Tibial nerve (tissue), 4 donors: Measurements from ENCODE around the gene KIF22. TPM values are rescaled to one million over a fixed set of nuclear protein-coding genes. Genes with fewer than 3 reads are reported as not detected.

ENCODE experiments used
- DNase-seq, 2 donors: peaks; one replicate each; pipeline ENCODE4 v3.0.0-alpha.2; 2019; ENCODE audit warnings: low spot score in 2 of 2
- H3K27ac ChIP-seq, 4 donors: fragments of 200-600 bp; sonication (generic) in 3 of 4; one replicate each; pipeline ENCODE4 v1.5.1; 2017 to 2019; ENCODE audit warnings: mild to moderate bottlenecking in 1 of 4
- H3K27me3 ChIP-seq, 2 donors: fragments of 200-600 bp; sonication (generic) in 1 of 2; one replicate each; pipeline versions ENCODE4 v1.5.1 to v1.6.0; 2017 to 2019
- H3K36me3 ChIP-seq, 3 donors: fragments of 200-600 bp; sonication (generic); one replicate each; pipeline ENCODE4 v1.5.1; 2018 to 2019
- H3K4me1 ChIP-seq, 4 donors: fragments of 200-600 bp; sonication (generic) in 3 of 4; one replicate each; pipeline ENCODE4 v1.5.1; 2017 to 2019
- H3K4me3 ChIP-seq, 4 donors: fragments of 200-600 bp; sonication (generic) in 3 of 4; one replicate each; pipeline ENCODE4 v1.5.1; 2017 to 2019; ENCODE audit warnings: mild to moderate bottlenecking in 1 of 4, moderate library complexity in 1 of 4
- H3K9me3 ChIP-seq, 4 donors: fragments of 200-600 bp; sonication (generic) in 3 of 4; one replicate each; pipeline ENCODE4 v1.5.1; 2017 to 2019
- EP300 ChIP-seq, 2 donors: sonication (generic); formaldehyde crosslinking; IDR thresholded peaks; one replicate each; pipeline ENCODE4 v1.6.1; 2017; ENCODE audit warnings: antibody characterized with exemption in 2 of 2, mild to moderate bottlenecking in 1 of 2
- POLR2A ChIP-seq, 2 donors: fragments of 450-650 bp; IDR thresholded peaks; one replicate each; pipeline ENCODE4 v1.6.1; 2017; ENCODE audit warnings: antibody characterized with exemption in 2 of 2, mild to moderate bottlenecking in 2 of 2, moderate library complexity in 2 of 2
- WGBS, 2 donors: methylation state at CpG; one replicate each; pipeline ENCODE4 v1.1.5; 2018; 5-methylcytosine and 5-hydroxymethylcytosine counted together
- total RNA-seq, 4 donors: library from RNA; depleted of rRNA; stranded (reverse); fragments of >200 nt; gene quantifications; one replicate each; pipeline ENCODE4 v1.1.0, GENCODE V29; 2016
- TF ChIP-seq, protein P1 (sequence below), 5 experiments: fragments of 200-600 bp in 3 of 5; fragments of 450-650 bp in 2 of 5; sonication (generic) in 3 of 5; IDR thresholded peaks; one replicate each; pipeline ENCODE4 v1.5.1; 2016 to 2019; ENCODE audit warnings: antibody characterized with exemption in 5 of 5, mild to moderate bottlenecking in 3 of 5, moderate library complexity in 2 of 5

KIF22 gene
- total RNA-seq, 4 donors from 2014 or later, result 19.9 to 42.8 (median 40.5) TPM

DNA sequence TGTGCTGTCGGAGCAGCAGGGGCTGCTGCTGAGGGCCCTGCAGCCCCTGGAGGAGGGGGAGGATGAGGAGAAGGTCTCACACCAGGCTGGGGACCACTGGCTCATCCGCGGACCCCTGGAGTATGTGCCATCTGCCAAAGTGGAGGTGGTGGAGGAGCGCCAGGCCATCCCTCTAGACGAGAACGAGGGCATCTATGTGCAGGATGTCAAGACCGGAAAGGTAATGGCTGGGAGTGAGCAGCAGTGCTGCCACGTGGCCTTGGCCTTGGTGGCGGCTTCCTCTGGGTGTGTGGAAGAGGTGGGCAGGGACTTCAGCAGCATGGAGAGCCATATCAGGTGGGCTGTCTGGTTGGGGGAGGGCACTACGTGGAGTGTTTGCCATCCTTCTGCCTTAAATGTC lies 49.7 kb downstream of the KIF22 start:
- Histone ChIP-seq H3K36me3 (peaks cover 6 to 100% (median 28%) of the 10 kb centered on the region in 3 donors), H3K4me1 (no peaks in the 10 kb centered on the region), H3K4me3 (no peak overlapping the region), H3K27ac (no peak overlapping the region), H3K27me3 (no peaks in the 10 kb centered on the region), H3K9me3 (no peaks in the 10 kb centered on the region)
- DNase-seq, result no peak
- 82 to 88% methylated on average over 10 of the region's 10 CpGs for WGBS, 2 donors
- TF ChIP-seq POLR2A (IDR thresholded peaks at IDR 0.05), result no peak
- TF ChIP-seq, protein P1, sequence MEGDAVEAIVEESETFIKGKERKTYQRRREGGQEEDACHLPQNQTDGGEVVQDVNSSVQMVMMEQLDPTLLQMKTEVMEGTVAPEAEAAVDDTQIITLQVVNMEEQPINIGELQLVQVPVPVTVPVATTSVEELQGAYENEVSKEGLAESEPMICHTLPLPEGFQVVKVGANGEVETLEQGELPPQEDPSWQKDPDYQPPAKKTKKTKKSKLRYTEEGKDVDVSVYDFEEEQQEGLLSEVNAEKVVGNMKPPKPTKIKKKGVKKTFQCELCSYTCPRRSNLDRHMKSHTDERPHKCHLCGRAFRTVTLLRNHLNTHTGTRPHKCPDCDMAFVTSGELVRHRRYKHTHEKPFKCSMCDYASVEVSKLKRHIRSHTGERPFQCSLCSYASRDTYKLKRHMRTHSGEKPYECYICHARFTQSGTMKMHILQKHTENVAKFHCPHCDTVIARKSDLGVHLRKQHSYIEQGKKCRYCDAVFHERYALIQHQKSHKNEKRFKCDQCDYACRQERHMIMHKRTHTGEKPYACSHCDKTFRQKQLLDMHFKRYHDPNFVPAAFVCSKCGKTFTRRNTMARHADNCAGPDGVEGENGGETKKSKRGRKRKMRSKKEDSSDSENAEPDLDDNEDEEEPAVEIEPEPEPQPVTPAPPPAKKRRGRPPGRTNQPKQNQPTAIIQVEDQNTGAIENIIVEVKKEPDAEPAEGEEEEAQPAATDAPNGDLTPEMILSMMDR (IDR thresholded peaks at IDR 0.05), result no peak
- no peak for TF ChIP-seq EP300 (IDR thresholded peaks at IDR 0.05)

DNA sequence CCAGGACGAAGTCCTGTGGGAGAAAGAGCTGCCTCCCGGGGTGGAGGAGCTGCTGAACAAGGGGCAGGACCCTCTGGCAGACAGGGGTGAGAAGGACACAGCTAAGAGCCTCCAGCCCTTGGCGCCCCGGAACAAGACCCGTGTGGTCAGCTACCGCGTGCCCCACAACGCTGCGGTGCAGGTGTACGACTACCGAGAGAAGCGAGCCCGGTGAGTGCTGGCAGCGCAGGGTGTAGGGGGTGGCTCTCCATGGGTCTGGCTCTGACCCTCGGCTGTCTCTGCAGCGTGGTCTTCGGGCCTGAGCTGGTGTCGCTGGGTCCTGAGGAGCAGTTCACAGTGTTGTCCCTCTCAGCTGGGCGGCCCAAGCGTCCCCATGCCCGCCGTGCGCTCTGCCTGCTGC lies 51.1 kb downstream of the KIF22 start:
- DNase-seq, result no peak
- Histone ChIP-seq H3K4me1 (no peaks in the 10 kb centered on the region), H3K4me3 (no peak overlapping the region), H3K27ac (no peak overlapping the region), H3K36me3 (peaks cover 6 to 100% (median 35%) of the 10 kb centered on the region in 3 donors), H3K27me3 (no peaks in the 10 kb centered on the region), H3K9me3 (no peaks in the 10 kb centered on the region)
- TF ChIP-seq POLR2A (IDR thresholded peaks at IDR 0.05) (no peak), EP300 (IDR thresholded peaks at IDR 0.05) (no peak)
- WGBS, 2 donors, result 88 to 91% methylated on average over 20 to 23 of the region's 23 CpGs

DNA sequence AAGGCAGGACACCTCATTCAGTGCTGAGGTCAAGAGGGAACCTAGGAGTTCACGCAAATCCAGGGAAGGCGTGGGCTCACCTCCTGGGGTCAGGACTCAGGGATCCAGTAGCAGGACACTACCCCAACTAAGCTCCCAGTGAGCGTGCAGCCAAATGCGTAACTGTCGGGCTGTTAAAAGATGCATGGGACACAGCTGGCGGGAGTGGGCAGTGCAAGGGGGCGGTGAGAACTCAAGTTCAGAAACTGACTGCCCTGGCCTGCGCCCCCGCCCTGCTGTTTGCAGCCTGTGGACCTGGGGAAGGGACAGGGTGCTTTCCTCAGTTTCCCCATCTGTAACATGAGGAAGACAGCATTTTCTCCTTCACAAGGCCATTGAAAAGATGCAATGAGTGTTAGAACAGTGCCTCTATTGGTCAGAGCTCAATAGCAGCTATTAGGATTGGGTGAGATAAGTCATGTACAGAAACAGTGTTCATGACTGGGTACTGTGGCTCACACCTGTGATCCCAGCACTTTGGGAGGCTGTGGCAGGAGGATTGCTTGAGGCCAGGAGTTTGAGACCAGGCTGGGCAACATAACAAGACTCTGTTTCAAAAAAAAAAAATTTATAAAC lies 52.3 kb downstream of the KIF22 start:
- DNase-seq, result no peak
- WGBS, 2 donors, result 87 to 93% methylated on average over 9 of the region's 9 CpGs
- Histone ChIP-seq H3K27ac (no peak overlapping the region), H3K27me3 (no peaks in the 10 kb centered on the region), H3K36me3 (peaks cover 2 to 100% (median 47%) of the 10 kb centered on the region in 3 donors), H3K4me1 (no peaks in the 10 kb centered on the region), H3K9me3 (no peaks in the 10 kb centered on the region), H3K4me3 (no peak overlapping the region)
- no peak for TF ChIP-seq EP300 (IDR thresholded peaks at IDR 0.05)
- TF ChIP-seq, protein P1 (IDR thresholded peaks at IDR 0.05), result no peak
- TF ChIP-seq POLR2A (IDR thresholded peaks at IDR 0.05), result no peak

DNA sequence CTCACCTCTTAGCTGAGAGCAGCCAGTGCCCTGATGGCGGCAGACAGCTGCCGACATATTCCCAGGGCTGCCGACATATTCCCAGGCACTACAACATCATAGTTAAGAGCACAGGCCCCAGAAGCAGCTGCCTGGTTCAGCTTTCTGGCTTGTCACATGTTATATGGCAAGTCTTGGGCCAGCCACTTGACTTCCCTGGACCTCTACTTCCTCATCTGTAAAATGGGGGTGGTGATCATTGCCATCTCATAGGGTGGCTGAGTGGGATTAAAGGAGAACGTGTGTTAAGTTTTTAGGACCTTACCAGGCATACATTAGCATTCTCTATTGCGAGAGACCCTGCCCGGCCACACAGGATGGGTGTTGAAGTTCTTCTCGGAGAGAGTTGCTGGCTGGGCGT lies 53.4 kb downstream of the KIF22 start:
- Histone ChIP-seq H3K4me1 (no peaks in the 10 kb centered on the region), H3K9me3 (no peaks in the 10 kb centered on the region), H3K4me3 (no peak overlapping the region), H3K27ac (no peak overlapping the region), H3K36me3 (peaks cover 2 to 94% (median 41%) of the 10 kb centered on the region in 3 donors), H3K27me3 (no peaks in the 10 kb centered on the region)
- 88 to 95% methylated on average over 6 to 8 of the region's 8 CpGs for WGBS, 2 donors
- DNase-seq, result no peak
- no peak for TF ChIP-seq POLR2A (IDR thresholded peaks at IDR 0.05)
- TF ChIP-seq, protein P1 (IDR thresholded peaks at IDR 0.05), result no peak
- no peak for TF ChIP-seq EP300 (IDR thresholded peaks at IDR 0.05)

DNA sequence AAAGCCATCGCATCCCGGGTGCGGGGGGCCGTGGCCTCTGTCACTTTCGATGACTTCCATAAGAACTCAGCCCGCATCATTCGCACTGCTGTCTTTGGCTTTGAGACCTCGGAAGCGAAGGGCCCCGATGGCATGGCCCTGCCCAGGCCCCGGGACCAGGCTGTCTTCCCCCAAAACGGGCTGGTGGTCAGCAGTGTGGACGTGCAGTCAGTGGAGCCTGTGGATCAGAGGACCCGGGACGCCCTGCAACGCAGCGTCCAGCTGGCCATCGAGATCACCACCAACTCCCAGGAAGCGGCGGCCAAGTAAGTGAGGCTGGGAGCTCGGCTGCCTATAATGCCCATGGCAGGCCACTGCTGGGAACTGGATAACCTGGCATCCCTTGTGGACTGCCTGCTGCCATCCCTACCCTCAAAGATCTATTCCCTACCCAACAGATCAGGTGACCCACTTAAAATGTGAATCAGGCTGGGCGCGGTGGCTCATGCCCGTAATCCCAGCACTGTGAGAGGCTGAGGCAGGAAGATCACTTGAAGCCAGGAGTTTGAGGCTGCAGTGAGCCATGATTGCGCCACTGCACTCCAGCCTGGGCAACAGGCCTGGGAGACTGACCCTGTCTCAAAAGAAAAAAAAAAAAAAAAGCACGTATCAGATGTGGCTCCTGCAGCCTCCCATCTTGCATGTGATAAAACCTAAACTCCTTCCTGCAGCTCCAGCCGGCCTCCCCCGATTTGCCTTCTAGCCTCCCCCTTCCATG lies 54.2 kb downstream of the KIF22 start:
- Histone ChIP-seq H3K9me3 (no peaks in the 10 kb centered on the region), H3K4me3 (no peak overlapping the region), H3K27me3 (no peaks in the 10 kb centered on the region), H3K36me3 (peaks cover 2 to 86% (median 41%) of the 10 kb centered on the region in 3 donors), H3K4me1 (peaks cover 0 to 8% (median 0%) of the 10 kb centered on the region in 4 donors), H3K27ac (no peak overlapping the region)
- no peak for TF ChIP-seq POLR2A (IDR thresholded peaks at IDR 0.05)
- no peak for DNase-seq
- 89% methylated on average over 27 to 28 of the region's 28 CpGs for WGBS, 2 donors

DNA sequence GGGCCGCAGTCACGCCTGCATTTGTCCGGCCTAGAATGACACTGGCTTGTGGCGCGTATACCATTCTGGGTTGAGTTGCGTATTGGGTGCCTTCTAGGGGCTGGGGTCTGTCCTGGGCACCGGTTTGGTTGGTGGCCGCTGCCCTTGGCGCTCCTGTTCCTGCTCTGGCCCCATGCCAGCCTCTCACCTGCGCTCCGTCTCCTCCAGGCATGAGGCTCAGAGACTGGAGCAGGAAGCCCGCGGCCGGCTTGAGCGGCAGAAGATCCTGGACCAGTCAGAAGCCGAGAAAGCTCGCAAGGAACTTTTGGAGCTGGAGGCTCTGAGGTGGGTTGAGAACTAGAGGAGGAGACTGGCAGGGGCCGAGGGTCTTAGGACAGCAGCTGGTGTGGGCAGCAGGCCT lies 55.1 kb downstream of the KIF22 start:
- H3K36me3 ChIP-seq, result peaks cover 2 to 77% (median 41%) of the 10 kb centered on the region in 3 donors
- TF ChIP-seq POLR2A (IDR thresholded peaks at IDR 0.05) (no peak), EP300 (IDR thresholded peaks at IDR 0.05) (no peak)
- TF ChIP-seq, protein P1 (IDR thresholded peaks at IDR 0.05), result no peak

More for the DNA sequence above, 55.1 kb downstream of the KIF22 start:
- Histone ChIP-seq H3K27ac (no peak overlapping the region), H3K9me3 (no peaks in the 10 kb centered on the region), H3K4me3 (no peak overlapping the region), H3K27me3 (no peaks in the 10 kb centered on the region), H3K4me1 (peaks cover 0 to 11% (median 0%) of the 10 kb centered on the region in 4 donors)
- WGBS, 2 donors, result 90 to 92% methylated on average over 18 of the region's 18 CpGs
- no peak for DNase-seq
